ENCODE results near the gene SNX32. TPM values are rescaled to one million over a fixed set of nuclear protein-coding genes. Genes with fewer than 3 reads are reported as not detected.

The SNX32 gene
- total and polyA plus RNA-seq, 9 of the 15 experiments (the other 6 are each of a cell fraction or from before 2014, with no cell fraction given), result 0.03 TPM; not detected in 7

DNA sequence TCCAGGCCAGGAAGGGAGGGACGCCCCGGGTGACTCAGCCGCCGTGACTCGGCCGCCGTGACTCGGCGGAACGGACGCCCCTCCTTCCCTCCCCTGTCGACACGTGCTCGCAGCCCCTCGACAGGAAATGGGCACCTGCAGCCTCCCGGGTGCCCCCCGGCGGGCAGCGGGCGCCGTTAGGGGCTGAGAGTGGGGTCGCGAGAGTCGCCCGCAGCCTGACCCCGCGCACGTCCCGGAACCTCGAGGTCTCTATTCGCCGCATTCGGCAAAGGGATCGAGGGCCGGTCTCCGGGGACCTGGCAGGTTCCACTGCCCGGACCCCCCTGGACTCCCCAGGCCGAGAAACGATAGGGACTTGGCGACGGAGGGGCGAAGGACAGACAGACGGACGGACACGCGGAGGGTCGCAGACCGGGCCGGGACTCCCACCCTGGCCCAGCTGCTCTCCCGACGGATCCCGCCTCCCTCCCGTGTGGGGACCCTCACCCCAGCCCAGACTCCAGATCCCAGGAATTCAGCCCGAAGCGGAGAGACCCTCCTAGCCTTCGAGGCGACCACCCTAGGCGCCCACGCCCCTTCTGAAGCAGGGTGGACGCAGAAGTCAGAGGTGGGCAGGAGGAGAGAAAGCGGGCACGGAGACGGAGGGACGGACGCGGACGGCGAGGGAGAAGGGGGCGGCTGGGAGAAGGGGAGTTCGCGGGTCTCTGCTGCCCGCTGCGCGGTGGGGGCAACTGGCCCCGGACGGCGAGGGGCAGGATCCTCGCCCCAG, 65.8 kb downstream of the SNX32 start (continued):
- TF ChIP-seq, protein P1, sequence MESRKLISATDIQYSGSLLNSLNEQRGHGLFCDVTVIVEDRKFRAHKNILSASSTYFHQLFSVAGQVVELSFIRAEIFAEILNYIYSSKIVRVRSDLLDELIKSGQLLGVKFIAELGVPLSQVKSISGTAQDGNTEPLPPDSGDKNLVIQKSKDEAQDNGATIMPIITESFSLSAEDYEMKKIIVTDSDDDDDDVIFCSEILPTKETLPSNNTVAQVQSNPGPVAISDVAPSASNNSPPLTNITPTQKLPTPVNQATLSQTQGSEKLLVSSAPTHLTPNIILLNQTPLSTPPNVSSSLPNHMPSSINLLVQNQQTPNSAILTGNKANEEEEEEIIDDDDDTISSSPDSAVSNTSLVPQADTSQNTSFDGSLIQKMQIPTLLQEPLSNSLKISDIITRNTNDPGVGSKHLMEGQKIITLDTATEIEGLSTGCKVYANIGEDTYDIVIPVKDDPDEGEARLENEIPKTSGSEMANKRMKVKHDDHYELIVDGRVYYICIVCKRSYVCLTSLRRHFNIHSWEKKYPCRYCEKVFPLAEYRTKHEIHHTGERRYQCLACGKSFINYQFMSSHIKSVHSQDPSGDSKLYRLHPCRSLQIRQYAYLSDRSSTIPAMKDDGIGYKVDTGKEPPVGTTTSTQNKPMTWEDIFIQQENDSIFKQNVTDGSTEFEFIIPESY (CRISPR knock-in tag; IDR thresholded peaks at IDR 0.05), result peak; percentile 39; the same call in 1 of the 2 replicates
- TF ChIP-seq, protein P2, sequence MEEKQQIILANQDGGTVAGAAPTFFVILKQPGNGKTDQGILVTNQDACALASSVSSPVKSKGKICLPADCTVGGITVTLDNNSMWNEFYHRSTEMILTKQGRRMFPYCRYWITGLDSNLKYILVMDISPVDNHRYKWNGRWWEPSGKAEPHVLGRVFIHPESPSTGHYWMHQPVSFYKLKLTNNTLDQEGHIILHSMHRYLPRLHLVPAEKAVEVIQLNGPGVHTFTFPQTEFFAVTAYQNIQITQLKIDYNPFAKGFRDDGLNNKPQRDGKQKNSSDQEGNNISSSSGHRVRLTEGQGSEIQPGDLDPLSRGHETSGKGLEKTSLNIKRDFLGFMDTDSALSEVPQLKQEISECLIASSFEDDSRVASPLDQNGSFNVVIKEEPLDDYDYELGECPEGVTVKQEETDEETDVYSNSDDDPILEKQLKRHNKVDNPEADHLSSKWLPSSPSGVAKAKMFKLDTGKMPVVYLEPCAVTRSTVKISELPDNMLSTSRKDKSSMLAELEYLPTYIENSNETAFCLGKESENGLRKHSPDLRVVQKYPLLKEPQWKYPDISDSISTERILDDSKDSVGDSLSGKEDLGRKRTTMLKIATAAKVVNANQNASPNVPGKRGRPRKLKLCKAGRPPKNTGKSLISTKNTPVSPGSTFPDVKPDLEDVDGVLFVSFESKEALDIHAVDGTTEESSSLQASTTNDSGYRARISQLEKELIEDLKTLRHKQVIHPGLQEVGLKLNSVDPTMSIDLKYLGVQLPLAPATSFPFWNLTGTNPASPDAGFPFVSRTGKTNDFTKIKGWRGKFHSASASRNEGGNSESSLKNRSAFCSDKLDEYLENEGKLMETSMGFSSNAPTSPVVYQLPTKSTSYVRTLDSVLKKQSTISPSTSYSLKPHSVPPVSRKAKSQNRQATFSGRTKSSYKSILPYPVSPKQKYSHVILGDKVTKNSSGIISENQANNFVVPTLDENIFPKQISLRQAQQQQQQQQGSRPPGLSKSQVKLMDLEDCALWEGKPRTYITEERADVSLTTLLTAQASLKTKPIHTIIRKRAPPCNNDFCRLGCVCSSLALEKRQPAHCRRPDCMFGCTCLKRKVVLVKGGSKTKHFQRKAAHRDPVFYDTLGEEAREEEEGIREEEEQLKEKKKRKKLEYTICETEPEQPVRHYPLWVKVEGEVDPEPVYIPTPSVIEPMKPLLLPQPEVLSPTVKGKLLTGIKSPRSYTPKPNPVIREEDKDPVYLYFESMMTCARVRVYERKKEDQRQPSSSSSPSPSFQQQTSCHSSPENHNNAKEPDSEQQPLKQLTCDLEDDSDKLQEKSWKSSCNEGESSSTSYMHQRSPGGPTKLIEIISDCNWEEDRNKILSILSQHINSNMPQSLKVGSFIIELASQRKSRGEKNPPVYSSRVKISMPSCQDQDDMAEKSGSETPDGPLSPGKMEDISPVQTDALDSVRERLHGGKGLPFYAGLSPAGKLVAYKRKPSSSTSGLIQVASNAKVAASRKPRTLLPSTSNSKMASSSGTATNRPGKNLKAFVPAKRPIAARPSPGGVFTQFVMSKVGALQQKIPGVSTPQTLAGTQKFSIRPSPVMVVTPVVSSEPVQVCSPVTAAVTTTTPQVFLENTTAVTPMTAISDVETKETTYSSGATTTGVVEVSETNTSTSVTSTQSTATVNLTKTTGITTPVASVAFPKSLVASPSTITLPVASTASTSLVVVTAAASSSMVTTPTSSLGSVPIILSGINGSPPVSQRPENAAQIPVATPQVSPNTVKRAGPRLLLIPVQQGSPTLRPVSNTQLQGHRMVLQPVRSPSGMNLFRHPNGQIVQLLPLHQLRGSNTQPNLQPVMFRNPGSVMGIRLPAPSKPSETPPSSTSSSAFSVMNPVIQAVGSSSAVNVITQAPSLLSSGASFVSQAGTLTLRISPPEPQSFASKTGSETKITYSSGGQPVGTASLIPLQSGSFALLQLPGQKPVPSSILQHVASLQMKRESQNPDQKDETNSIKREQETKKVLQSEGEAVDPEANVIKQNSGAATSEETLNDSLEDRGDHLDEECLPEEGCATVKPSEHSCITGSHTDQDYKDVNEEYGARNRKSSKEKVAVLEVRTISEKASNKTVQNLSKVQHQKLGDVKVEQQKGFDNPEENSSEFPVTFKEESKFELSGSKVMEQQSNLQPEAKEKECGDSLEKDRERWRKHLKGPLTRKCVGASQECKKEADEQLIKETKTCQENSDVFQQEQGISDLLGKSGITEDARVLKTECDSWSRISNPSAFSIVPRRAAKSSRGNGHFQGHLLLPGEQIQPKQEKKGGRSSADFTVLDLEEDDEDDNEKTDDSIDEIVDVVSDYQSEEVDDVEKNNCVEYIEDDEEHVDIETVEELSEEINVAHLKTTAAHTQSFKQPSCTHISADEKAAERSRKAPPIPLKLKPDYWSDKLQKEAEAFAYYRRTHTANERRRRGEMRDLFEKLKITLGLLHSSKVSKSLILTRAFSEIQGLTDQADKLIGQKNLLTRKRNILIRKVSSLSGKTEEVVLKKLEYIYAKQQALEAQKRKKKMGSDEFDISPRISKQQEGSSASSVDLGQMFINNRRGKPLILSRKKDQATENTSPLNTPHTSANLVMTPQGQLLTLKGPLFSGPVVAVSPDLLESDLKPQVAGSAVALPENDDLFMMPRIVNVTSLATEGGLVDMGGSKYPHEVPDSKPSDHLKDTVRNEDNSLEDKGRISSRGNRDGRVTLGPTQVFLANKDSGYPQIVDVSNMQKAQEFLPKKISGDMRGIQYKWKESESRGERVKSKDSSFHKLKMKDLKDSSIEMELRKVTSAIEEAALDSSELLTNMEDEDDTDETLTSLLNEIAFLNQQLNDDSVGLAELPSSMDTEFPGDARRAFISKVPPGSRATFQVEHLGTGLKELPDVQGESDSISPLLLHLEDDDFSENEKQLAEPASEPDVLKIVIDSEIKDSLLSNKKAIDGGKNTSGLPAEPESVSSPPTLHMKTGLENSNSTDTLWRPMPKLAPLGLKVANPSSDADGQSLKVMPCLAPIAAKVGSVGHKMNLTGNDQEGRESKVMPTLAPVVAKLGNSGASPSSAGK (IDR thresholded peaks at IDR 0.05), result peak; percentile 98
- TF ChIP-seq MTF1 (CRISPR knock-in tag; IDR thresholded peaks at IDR 0.05; ENCODE audit: borderline replicate concordance), result no peak
- no peak for TF ChIP-seq TCF3 (CRISPR knock-in tag; IDR thresholded peaks at IDR 0.05)
- TF ChIP-seq, protein P3, sequence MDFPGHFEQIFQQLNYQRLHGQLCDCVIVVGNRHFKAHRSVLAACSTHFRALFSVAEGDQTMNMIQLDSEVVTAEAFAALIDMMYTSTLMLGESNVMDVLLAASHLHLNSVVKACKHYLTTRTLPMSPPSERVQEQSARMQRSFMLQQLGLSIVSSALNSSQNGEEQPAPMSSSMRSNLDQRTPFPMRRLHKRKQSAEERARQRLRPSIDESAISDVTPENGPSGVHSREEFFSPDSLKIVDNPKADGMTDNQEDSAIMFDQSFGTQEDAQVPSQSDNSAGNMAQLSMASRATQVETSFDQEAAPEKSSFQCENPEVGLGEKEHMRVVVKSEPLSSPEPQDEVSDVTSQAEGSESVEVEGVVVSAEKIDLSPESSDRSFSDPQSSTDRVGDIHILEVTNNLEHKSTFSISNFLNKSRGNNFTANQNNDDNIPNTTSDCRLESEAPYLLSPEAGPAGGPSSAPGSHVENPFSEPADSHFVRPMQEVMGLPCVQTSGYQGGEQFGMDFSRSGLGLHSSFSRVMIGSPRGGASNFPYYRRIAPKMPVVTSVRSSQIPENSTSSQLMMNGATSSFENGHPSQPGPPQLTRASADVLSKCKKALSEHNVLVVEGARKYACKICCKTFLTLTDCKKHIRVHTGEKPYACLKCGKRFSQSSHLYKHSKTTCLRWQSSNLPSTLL (IDR thresholded peaks at IDR 0.05), result no peak
- TF ChIP-seq SAP30 (IDR thresholded peaks at IDR 0.05; ENCODE audit: borderline replicate concordance, insufficient read depth, low read depth, low read length, poor library complexity, severe bottlenecking), result peak; percentile 85
- TF ChIP-seq SETDB1 (IDR thresholded peaks at IDR 0.05; ENCODE audit: low read length), result no peak
- no peak for TF ChIP-seq TCFL5 (CRISPR knock-in tag; conservative IDR thresholded peaks at IDR 0.05)
- no peak for TF ChIP-seq PYGO2 (tag; IDR thresholded peaks at IDR 0.05)
- peak; percentile 100 for TF ChIP-seq RBM22 (IDR thresholded peaks at IDR 0.05; ENCODE audit: low read depth, low read length, poor library complexity, severe bottlenecking)
- no peak for TF ChIP-seq ZNF354B (CRISPR knock-in tag; IDR thresholded peaks at IDR 0.05)
